Kidney glomerular epithelial cell (primary cell): ENCODE data around the gene ANKZF1.

Experiments used
- DNase-seq: peaks from one replicate; lab custom pipeline; 2025; lab: John Stamatoyannopoulos, UW

Gene ANKZF1

GRCh38 chr2:219207884-219208740, 21.5 kb upstream of the ANKZF1 start:
- peak; percentile 3 for DNase-seq

- no peak for DNase-seq
Measured at GRCh38 chr2:219209236-219210195, 20.1 kb upstream of the ANKZF1 start.

GRCh38 chr2:219210196-219210885, 19.3 kb upstream of the ANKZF1 start:
- DNase-seq: no peak

GRCh38 chr2:219210886-219211362, 18.7 kb upstream of the ANKZF1 start:
- no peak for DNase-seq

GRCh38 chr2:219213026-219213415, 16.6 kb upstream of the ANKZF1 start:
- no peak for DNase-seq

- DNase-seq: no peak
Measured at GRCh38 chr2:219213486-219214071, 16.0 kb upstream of the ANKZF1 start.

GRCh38 chr2:219214141-219214540, 15.5 kb upstream of the ANKZF1 start:
- DNase-seq: no peak

- no peak for DNase-seq
Measured at GRCh38 chr2:219214786-219215185, 14.8 kb upstream of the ANKZF1 start.

- DNase-seq: no peak
Measured at GRCh38 chr2:219215871-219216534, 13.6 kb upstream of the ANKZF1 start.

GRCh38 chr2:219216535-219216915, 13.1 kb upstream of the ANKZF1 start:
- no peak for DNase-seq

- peak; percentile 41 for DNase-seq
Measured at GRCh38 chr2:219218217-219218731, 11.3 kb upstream of the ANKZF1 start.

GRCh38 chr2:219218732-219219701, 10.6 kb upstream of the ANKZF1 start, which contains the start of gene ABCB6:
Gene ABCB6, minus strand, starts transcription at chr2:219218958. Its CDS starts 285 bp downstream, at chr2:219218673.
- peak; percentile 66 for DNase-seq

GRCh38 chr2:219219784-219220532, 9.6 kb upstream of the ANKZF1 start:
- no peak for DNase-seq

- DNase-seq: no peak
Measured at GRCh38 chr2:219220652-219221402, 8.8 kb upstream of the ANKZF1 start.

GRCh38 chr2:219221957-219222518, 7.6 kb upstream of the ANKZF1 start:
- DNase-seq: no peak

- DNase-seq: no peak
Measured at GRCh38 chr2:219223831-219224610, 5.6 kb upstream of the ANKZF1 start.

GRCh38 chr2:219225350-219225749, 4.3 kb upstream of the ANKZF1 start:
- no peak for DNase-seq
